ENCODE data around the gene STIM2. TPM values are rescaled to one million over a fixed set of nuclear protein-coding genes. Genes with fewer than 3 reads are reported as not detected.

STIM2 gene
- total and polyA plus RNA-seq, 3 experiments from 2014 or later, result 41.4 to 51.0 (median 47.8) TPM

DNA sequence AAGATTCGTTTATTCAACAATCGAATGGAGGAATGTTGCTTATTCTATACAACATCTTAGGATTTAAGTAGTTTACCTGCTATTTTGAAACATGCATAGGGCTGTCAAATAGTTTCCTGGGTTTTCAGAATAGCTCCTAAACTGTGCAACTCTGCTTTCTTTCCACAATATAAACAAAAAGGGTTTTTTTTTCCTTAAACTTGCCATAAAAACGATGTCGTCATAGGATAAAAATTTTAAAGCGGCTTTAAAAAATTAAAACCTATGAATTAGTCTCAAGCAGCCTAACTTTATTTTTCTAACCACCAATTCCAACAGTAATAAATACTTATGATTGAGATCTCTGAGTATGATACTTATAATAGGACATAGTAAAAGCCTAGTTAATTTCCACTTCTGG, 21.6 kb upstream of the STIM2 start:
- H3K9me3 ChIP-seq (ENCODE audit: low read length), result no peaks in the 10 kb centered on the region
- CTCF ChIA-PET, result no interaction called here
- Mint-ChIP-seq H3K9me3 (peaks cover 0 to 2% (median 0%) of the 10 kb centered on the region in 5 donors), H3K4me3 (no peak overlapping the region), H3K27ac (no peak overlapping the region), H3K4me1 (peaks cover 4 to 7% (median 5%) of the 10 kb centered on the region in 3 donors), H3K36me3 (peaks cover 0 to 4% (median 3%) of the 10 kb centered on the region in 3 donors), H3K27me3 (peaks cover 4 to 7% of the 10 kb centered on the region in 2 donors)
- no peaks in the 10 kb centered on the region for H3K4me1 ChIP-seq (ENCODE audit: insufficient read depth, low read length)
- POLR2A ChIA-PET, result no interaction called here
- H3K4me3 ChIP-seq (ENCODE audit: low read length), result no peak overlapping the region
- no peaks in the 10 kb centered on the region for H3K36me3 ChIP-seq (ENCODE audit: insufficient read depth, low read length)
- DNase-seq, result no peak
- H3K27ac ChIP-seq (ENCODE audit: low read depth, low read length), result no peak overlapping the region
- H3K27me3 ChIP-seq (ENCODE audit: insufficient read depth, low read length, poor library complexity, severe bottlenecking), result no peaks in the 10 kb centered on the region

DNA sequence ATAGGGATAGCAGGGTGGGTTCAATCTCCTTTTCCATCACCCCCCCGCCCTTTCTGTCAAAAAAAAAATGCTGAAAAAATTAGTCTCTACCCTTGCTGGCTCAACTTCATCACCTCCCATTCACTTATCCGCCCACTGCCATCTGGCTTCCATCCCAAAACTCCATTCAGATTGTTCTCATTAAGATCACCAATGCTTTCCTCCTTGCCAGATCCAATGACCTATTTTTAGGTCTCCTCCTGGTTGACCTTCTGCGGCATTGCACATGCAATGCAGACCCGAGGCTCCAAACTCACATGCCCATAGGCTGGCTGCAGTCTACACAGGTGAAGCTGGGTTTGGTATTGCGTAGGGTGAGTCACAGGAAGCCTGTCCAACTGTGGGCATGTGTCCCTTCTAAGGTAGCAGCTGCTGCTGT, 21.1 kb upstream of the STIM2 start:
- Histone ChIP-seq H3K4me1 (ENCODE audit: insufficient read depth, low read length) (no peaks in the 10 kb centered on the region), H3K36me3 (ENCODE audit: insufficient read depth, low read length) (no peaks in the 10 kb centered on the region), H3K27me3 (ENCODE audit: insufficient read depth, low read length, poor library complexity, severe bottlenecking) (no peaks in the 10 kb centered on the region), H3K9me3 (ENCODE audit: low read length) (no peaks in the 10 kb centered on the region), H3K27ac (ENCODE audit: low read depth, low read length) (no peak overlapping the region), H3K4me3 (ENCODE audit: low read length) (no peak overlapping the region)
- peaks cover 4 to 7% of the 10 kb centered on the region in 2 donors for H3K27me3 Mint-ChIP-seq
- H3K4me3 Mint-ChIP-seq, result no peak overlapping the region
- ChIA-PET POLR2A (no interaction called here), CTCF (no interaction called here)
- peaks cover 0 to 4% (median 3%) of the 10 kb centered on the region in 3 donors for H3K36me3 Mint-ChIP-seq
- H3K27ac Mint-ChIP-seq, result no peak overlapping the region
- H3K9me3 Mint-ChIP-seq, result peaks cover 0 to 2% (median 0%) of the 10 kb centered on the region in 5 donors
- peaks cover 4 to 7% (median 5%) of the 10 kb centered on the region in 3 donors for H3K4me1 Mint-ChIP-seq
- no peak for DNase-seq

- Mint-ChIP-seq H3K27me3 (peaks cover 4 to 7% of the 10 kb centered on the region in 2 donors), H3K4me1 (peaks cover 4 to 7% (median 5%) of the 10 kb centered on the region in 3 donors), H3K36me3 (peaks cover 0 to 4% (median 3%) of the 10 kb centered on the region in 3 donors), H3K9me3 (peaks cover 0 to 1% (median 0%) of the 10 kb centered on the region in 5 donors), H3K27ac (no peak overlapping the region), H3K4me3 (no peak overlapping the region)
- Histone ChIP-seq H3K9me3 (ENCODE audit: low read length) (no peaks in the 10 kb centered on the region), H3K36me3 (ENCODE audit: insufficient read depth, low read length) (no peaks in the 10 kb centered on the region), H3K4me1 (ENCODE audit: insufficient read depth, low read length) (no peaks in the 10 kb centered on the region), H3K4me3 (ENCODE audit: low read length) (no peak overlapping the region), H3K27me3 (ENCODE audit: insufficient read depth, low read length, poor library complexity, severe bottlenecking) (no peaks in the 10 kb centered on the region), H3K27ac (ENCODE audit: low read depth, low read length) (no peak overlapping the region)
- CTCF ChIA-PET, result no interaction called here
- POLR2A ChIA-PET, result no interaction called here
- DNase-seq, result no peak
Measured at GRCh38 chr4:26840786-26841185, 19.9 kb upstream of the STIM2 start.

GRCh38 chr4:26842911-26843310, 17.7 kb upstream of the STIM2 start:
- no peak for DNase-seq
- peaks cover 4 to 7% of the 10 kb centered on the region in 2 donors for H3K27me3 Mint-ChIP-seq
- CTCF ChIA-PET, result no interaction called here
- peaks cover 4 to 7% (median 5%) of the 10 kb centered on the region in 3 donors for H3K4me1 Mint-ChIP-seq
- POLR2A ChIA-PET, result no interaction called here
- no peak overlapping the region for H3K4me3 ChIP-seq (ENCODE audit: low read length)
- H3K27ac ChIP-seq (ENCODE audit: low read depth, low read length), result no peak overlapping the region
- no peaks in the 10 kb centered on the region for H3K27me3 ChIP-seq (ENCODE audit: insufficient read depth, low read length, poor library complexity, severe bottlenecking)
- H3K4me1 ChIP-seq (ENCODE audit: insufficient read depth, low read length), result no peaks in the 10 kb centered on the region
- H3K36me3 Mint-ChIP-seq, result peaks cover 0 to 14% (median 3%) of the 10 kb centered on the region in 3 donors
- no peaks in the 10 kb centered on the region for H3K9me3 ChIP-seq (ENCODE audit: low read length)
- H3K27ac Mint-ChIP-seq, result no peak overlapping the region
- H3K36me3 ChIP-seq (ENCODE audit: insufficient read depth, low read length), result no peaks in the 10 kb centered on the region
- H3K4me3 Mint-ChIP-seq, result no peak overlapping the region
- H3K9me3 Mint-ChIP-seq, result peaks cover 0 to 1% (median 0%) of the 10 kb centered on the region in 5 donors

DNA sequence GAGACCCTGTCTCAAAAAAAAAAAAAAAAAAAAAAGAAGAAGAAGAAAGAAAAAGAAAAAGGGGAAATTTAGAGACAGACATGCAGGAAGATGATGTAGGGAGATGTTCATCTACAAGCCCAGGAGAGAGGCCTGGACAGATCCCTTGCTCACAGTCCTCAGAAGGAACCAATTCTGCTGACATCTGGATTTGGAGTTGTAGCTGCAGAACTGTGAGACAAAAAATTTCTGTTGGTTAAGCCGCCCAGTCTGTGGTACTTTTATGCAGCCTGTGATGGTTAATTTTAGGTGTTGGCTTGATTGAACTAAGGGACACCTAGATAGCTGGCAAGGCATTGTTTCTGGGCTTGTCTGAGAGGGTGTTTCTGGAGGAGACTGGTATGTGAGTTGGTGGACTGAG, 10.1 kb upstream of the STIM2 start:
- CTCF ChIA-PET, result no interaction called here
- Histone ChIP-seq H3K27me3 (ENCODE audit: insufficient read depth, low read length, poor library complexity, severe bottlenecking) (no peaks in the 10 kb centered on the region), H3K9me3 (ENCODE audit: low read length) (no peaks in the 10 kb centered on the region), H3K4me1 (ENCODE audit: insufficient read depth, low read length) (no peaks in the 10 kb centered on the region), H3K27ac (ENCODE audit: low read depth, low read length) (no peak overlapping the region), H3K4me3 (ENCODE audit: low read length) (no peak overlapping the region), H3K36me3 (ENCODE audit: insufficient read depth, low read length) (no peaks in the 10 kb centered on the region)
- no peaks in the 10 kb centered on the region for H3K27me3 Mint-ChIP-seq
- no peaks in the 10 kb centered on the region for H3K4me1 Mint-ChIP-seq
- no peak for DNase-seq
- no peak overlapping the region for H3K4me3 Mint-ChIP-seq
- peaks cover 0 to 11% (median 3%) of the 10 kb centered on the region in 3 donors for H3K36me3 Mint-ChIP-seq
- no peak overlapping the region for H3K27ac Mint-ChIP-seq
- H3K9me3 Mint-ChIP-seq, result peaks cover 0 to under 1% (median 0%) of the 10 kb centered on the region in 5 donors
- POLR2A ChIA-PET, result interaction anchor here (0.6 kb wide), 1 partner anchor 35 kb away, joined by 3 read pairs; no protein-coding TSS in a partner anchor

- Histone ChIP-seq H3K27me3 (ENCODE audit: insufficient read depth, low read length, poor library complexity, severe bottlenecking) (no peaks in the 10 kb centered on the region), H3K27ac (ENCODE audit: low read depth, low read length) (no peak overlapping the region), H3K4me3 (ENCODE audit: low read length) (no peak overlapping the region), H3K4me1 (ENCODE audit: insufficient read depth, low read length) (no peaks in the 10 kb centered on the region), H3K36me3 (ENCODE audit: insufficient read depth, low read length) (no peaks in the 10 kb centered on the region), H3K9me3 (ENCODE audit: low read length) (no peaks in the 10 kb centered on the region)
- no peak overlapping the region for H3K27ac Mint-ChIP-seq
- H3K27me3 Mint-ChIP-seq, result no peaks in the 10 kb centered on the region
- DNase-seq, result no peak
- H3K9me3 Mint-ChIP-seq, result no peaks in the 10 kb centered on the region
- H3K4me3 Mint-ChIP-seq, result no peak overlapping the region
- POLR2A ChIA-PET, result no interaction called here
- CTCF ChIA-PET, result no interaction called here
- H3K36me3 Mint-ChIP-seq, result peaks cover 0 to 11% (median 3%) of the 10 kb centered on the region in 3 donors
- no peaks in the 10 kb centered on the region for H3K4me1 Mint-ChIP-seq
Measured at GRCh38 chr4:26851129-26851528, 9.5 kb upstream of the STIM2 start.

DNA sequence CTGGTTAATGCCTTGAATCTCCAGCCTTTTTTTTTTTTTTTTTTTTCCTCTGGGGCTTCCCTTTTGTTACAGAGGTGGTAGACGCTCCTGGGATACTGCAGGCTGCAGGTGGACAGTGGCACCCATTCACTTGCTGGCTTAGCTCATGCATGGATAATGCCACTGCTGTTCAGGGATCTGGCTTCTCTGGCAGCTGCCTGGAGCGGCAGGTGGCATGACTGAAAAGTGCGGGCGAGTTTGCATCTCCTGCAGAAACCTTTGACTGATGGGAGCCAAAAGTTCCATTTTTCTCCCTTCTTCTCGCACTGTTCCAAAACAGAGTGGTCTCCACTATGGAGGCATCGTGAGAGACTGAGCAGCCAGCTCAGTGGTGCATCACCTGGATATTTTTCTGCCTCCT, 5.9 kb upstream of the STIM2 start:
- ChIA-PET POLR2A (no interaction called here), CTCF (no interaction called here)
- Mint-ChIP-seq H3K27me3 (no peaks in the 10 kb centered on the region), H3K4me3 (peak overlapping the region in 1 of 7 donors; percentile 20), H3K36me3 (peaks cover 0 to 5% (median 3%) of the 10 kb centered on the region in 3 donors), H3K4me1 (peaks cover 23 to 29% (median 26%) of the 10 kb centered on the region in 3 donors), H3K27ac (no peak overlapping the region), H3K9me3 (no peaks in the 10 kb centered on the region)
- Histone ChIP-seq H3K4me1 (ENCODE audit: insufficient read depth, low read length) (peaks cover 25% of the 10 kb centered on the region), H3K27ac (ENCODE audit: low read depth, low read length) (no peak overlapping the region), H3K4me3 (ENCODE audit: low read length) (no peak overlapping the region), H3K9me3 (ENCODE audit: low read length) (no peaks in the 10 kb centered on the region), H3K27me3 (ENCODE audit: insufficient read depth, low read length, poor library complexity, severe bottlenecking) (no peaks in the 10 kb centered on the region), H3K36me3 (ENCODE audit: insufficient read depth, low read length) (no peaks in the 10 kb centered on the region)
- no peak for DNase-seq

DNA sequence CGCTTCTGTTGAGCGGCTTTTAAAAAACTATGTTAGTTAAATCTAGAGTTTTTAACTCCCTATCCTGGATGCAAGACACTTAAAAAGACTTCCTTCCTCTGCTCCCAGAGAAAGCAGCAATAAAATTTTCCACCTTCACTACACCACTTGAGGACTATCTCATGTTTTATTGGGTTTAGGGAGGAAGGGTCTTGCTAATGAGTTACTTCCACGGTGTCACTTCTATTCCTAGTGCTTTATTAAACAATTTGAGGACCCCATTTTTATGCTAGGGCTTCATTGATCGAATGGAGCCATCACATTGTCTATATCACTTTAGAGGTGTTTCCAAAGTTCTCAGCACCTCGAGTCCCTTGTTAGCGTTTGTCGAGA, 3.7 kb upstream of the STIM2 start:
- Mint-ChIP-seq H3K27me3 (peaks cover 0 to 3% of the 10 kb centered on the region in 2 donors), H3K9me3 (no peaks in the 10 kb centered on the region), H3K27ac (peak overlapping the region; percentile 86 to 99 (median 98)), H3K4me3 (peak overlapping the region; percentile 91 to 99 (median 96)), H3K36me3 (peaks cover 0 to 14% (median 2%) of the 10 kb centered on the region in 3 donors), H3K4me1 (peaks cover 32 to 40% (median 38%) of the 10 kb centered on the region in 3 donors)
- ChIA-PET POLR2A (interaction anchor here (1.0 to 2.2 kb wide), 4 partner anchors 17 to 273 kb away, joined by 3 to 18 read pairs (median 6); partner anchors contain the start of gene TBC1D19), CTCF (interaction anchor here (1.1 to 6.5 kb wide), 3 partner anchors 29 to 153 kb away, joined by 3 to 51 read pairs (median 3); no protein-coding TSS in a partner anchor)
- Histone ChIP-seq H3K4me3 (ENCODE audit: low read length) (peak overlapping the region; percentile 78), H3K36me3 (ENCODE audit: insufficient read depth, low read length) (no peaks in the 10 kb centered on the region), H3K27ac (ENCODE audit: low read depth, low read length) (peak overlapping the region; percentile 88), H3K9me3 (ENCODE audit: low read length) (no peaks in the 10 kb centered on the region), H3K27me3 (ENCODE audit: insufficient read depth, low read length, poor library complexity, severe bottlenecking) (no peaks in the 10 kb centered on the region), H3K4me1 (ENCODE audit: insufficient read depth, low read length) (peaks cover 27% of the 10 kb centered on the region)
- no peak for DNase-seq

Data from CD8-positive, alpha-beta memory T cell (primary cell).